ENCODE results near the gene AAK1. TPM values are rescaled to one million over a fixed set of nuclear protein-coding genes. Genes with fewer than 3 reads are reported as not detected.
"Not testable (repeated sequence)": the region's sequence is repeated elsewhere in the genome, so short reads cannot be mapped to it uniquely, and the experiment has no call there.

The AAK1 gene
- total and polyA plus RNA-seq, 7 donors = 7.8 to 95.2 (median 52.5) TPM

- no peak for DNase-seq
- Histone ChIP-seq H3K9me3 (no peaks in the 10 kb centered on the region), H3K36me3 (ENCODE audit: insufficient read depth in 1 of 2, low read depth in 1 of 2) (peaks cover 0 to 17% of the 10 kb centered on the region in 2 donors), H3K27ac (no peak overlapping the region), H3K27me3 (ENCODE audit: insufficient read depth in 3 of 3, low read length in 2 of 3) (no peaks in the 10 kb centered on the region), H3K4me1 (peaks cover 40% of the 10 kb centered on the region), H3K4me3 (no peak overlapping the region)
- TF ChIP-seq CTCF (IDR thresholded peaks at IDR 0.05) = no peak
- ATAC-seq = no peak
- intact Hi-C loops (cut with DNase I) = loop anchor here (5.0 to 10.0 kb wide), 2 partner anchors 156 to 259 kb away; no protein-coding TSS in a partner anchor
- 62 to 78% (median 71%) methylated on average over 4 of the region's 4 CpGs for WGBS, 3 donors
These were observed 87.5 kb downstream of the AAK1 start for GRCh38 chr2:69556008-69556407.

GRCh38 chr2:69554981-69555380 lies 88.6 kb downstream of the AAK1 start:
- Histone ChIP-seq H3K9me3 (no peaks in the 10 kb centered on the region), H3K4me3 (no peak overlapping the region), H3K27me3 (ENCODE audit: insufficient read depth in 3 of 3, low read length in 2 of 3) (no peaks in the 10 kb centered on the region), H3K4me1 (peaks cover 31% of the 10 kb centered on the region), H3K27ac (no peak overlapping the region), H3K36me3 (ENCODE audit: insufficient read depth in 1 of 2, low read depth in 1 of 2) (peaks cover 0 to 18% of the 10 kb centered on the region in 2 donors)
- no peak for TF ChIP-seq CTCF (IDR thresholded peaks at IDR 0.05)
- intact Hi-C loops (cut with DNase I) = loop anchor here (5.0 to 10.0 kb wide), 2 partner anchors 157 to 260 kb away; no protein-coding TSS in a partner anchor
- WGBS, 3 donors = 48 to 58% (median 53%) methylated on average over 3 of the region's 3 CpGs
- ATAC-seq (no peak), DNase-seq (no peak)

- intact Hi-C loops (cut with DNase I) = loop anchor here (10.0 kb wide), 1 partner anchor 260 kb away; no protein-coding TSS in a partner anchor
- no peaks in the 10 kb centered on the region for H3K27me3 ChIP-seq (ENCODE audit: insufficient read depth in 3 of 3, low read length in 2 of 3)
- H3K9me3 ChIP-seq = no peaks in the 10 kb centered on the region
- ATAC-seq = no peak
- H3K4me1 ChIP-seq = peaks cover 27% of the 10 kb centered on the region
- WGBS, 3 donors = 85 to 88% (median 87%) methylated on average over 4 of the region's 4 CpGs
- H3K27ac ChIP-seq = no peak overlapping the region
- no peak overlapping the region for H3K4me3 ChIP-seq
- DNase-seq = no peak
- no peak for TF ChIP-seq CTCF (IDR thresholded peaks at IDR 0.05)
- H3K36me3 ChIP-seq (ENCODE audit: insufficient read depth in 1 of 2, low read depth in 1 of 2) = peaks cover 0 to 18% of the 10 kb centered on the region in 2 donors
These were observed 89.0 kb downstream of the AAK1 start for GRCh38 chr2:69554568-69554967.

- Histone ChIP-seq H3K4me3 (no peak overlapping the region), H3K9me3 (no peaks in the 10 kb centered on the region), H3K4me1 (peaks cover 24% of the 10 kb centered on the region), H3K27ac (no peak overlapping the region), H3K27me3 (ENCODE audit: insufficient read depth in 3 of 3, low read length in 2 of 3) (no peaks in the 10 kb centered on the region), H3K36me3 (ENCODE audit: insufficient read depth in 1 of 2, low read depth in 1 of 2) (peaks cover 0 to 18% of the 10 kb centered on the region in 2 donors)
- TF ChIP-seq CTCF (IDR thresholded peaks at IDR 0.05) = no peak
- intact Hi-C loops (cut with DNase I) = loop anchor here (10.0 kb wide), 1 partner anchor 261 kb away; no protein-coding TSS in a partner anchor
- DNase-seq = no peak
- 79 to 86% (median 86%) methylated on average over 7 of the region's 7 CpGs for WGBS, 3 donors
- ATAC-seq = no peak
These were observed 89.5 kb downstream of the AAK1 start for GRCh38 chr2:69553991-69554390.

GRCh38 chr2:69550511-69550910 lies 93.0 kb downstream of the AAK1 start:
- H3K9me3 ChIP-seq; H3K27me3 ChIP-seq (ENCODE audit: insufficient read depth in 3 of 3, low read length in 2 of 3); DNase-seq; H3K4me3 ChIP-seq; H3K27ac ChIP-seq; ATAC-seq: not testable (repeated sequence)
- 93 to 96% (median 94%) methylated on average over 12 of the region's 12 CpGs for WGBS, 3 donors
- intact Hi-C loops (cut with DNase I) = loop anchor here (10.0 kb wide), 1 partner anchor 264 kb away; no protein-coding TSS in a partner anchor
- Histone ChIP-seq H3K4me1 (peaks cover 21% of the 10 kb centered on the region), H3K36me3 (ENCODE audit: insufficient read depth in 1 of 2, low read depth in 1 of 2) (peaks cover 0 to 18% of the 10 kb centered on the region in 2 donors)

Data from psoas muscle (tissue), 8 donors.